Spleen (tissue), 7 donors: ENCODE data around the gene EHBP1.

ENCODE experiments used
- CTCF ChIP-seq, 11 experiments: fragments of 200-600 bp in 7 of 11; fragments of 450-650 bp in 4 of 11; sonication (generic) in 4 of 11; IDR thresholded peaks in 8 of 11; conservative IDR thresholded peaks in 3 of 11; 1 replicate in 7 of 11; 2 replicates in 4 of 11; pipeline versions ENCODE4 v1.4.0 to v1.8.0; 2016 to 2021; ENCODE audit warnings: antibody characterized with exemption in 11 of 11, inconsistent platforms in 4 of 11, mild to moderate bottlenecking in 1 of 11
- POLR2A ChIP-seq, 3 donors: fragments of 450-650 bp; IDR thresholded peaks; one replicate each; pipeline ENCODE4 v1.5.1; 2017; ENCODE audit warnings: antibody characterized with exemption in 3 of 3, mild to moderate bottlenecking in 1 of 3
- donor health status: DM: no; HTN: no; CAD: no; lungs with moderate emphysema.
- donor health status: DM: no; HTN: no; CAD: no.
- donor health status: DM: no; HTN: no; CAD: no.

DNA sequence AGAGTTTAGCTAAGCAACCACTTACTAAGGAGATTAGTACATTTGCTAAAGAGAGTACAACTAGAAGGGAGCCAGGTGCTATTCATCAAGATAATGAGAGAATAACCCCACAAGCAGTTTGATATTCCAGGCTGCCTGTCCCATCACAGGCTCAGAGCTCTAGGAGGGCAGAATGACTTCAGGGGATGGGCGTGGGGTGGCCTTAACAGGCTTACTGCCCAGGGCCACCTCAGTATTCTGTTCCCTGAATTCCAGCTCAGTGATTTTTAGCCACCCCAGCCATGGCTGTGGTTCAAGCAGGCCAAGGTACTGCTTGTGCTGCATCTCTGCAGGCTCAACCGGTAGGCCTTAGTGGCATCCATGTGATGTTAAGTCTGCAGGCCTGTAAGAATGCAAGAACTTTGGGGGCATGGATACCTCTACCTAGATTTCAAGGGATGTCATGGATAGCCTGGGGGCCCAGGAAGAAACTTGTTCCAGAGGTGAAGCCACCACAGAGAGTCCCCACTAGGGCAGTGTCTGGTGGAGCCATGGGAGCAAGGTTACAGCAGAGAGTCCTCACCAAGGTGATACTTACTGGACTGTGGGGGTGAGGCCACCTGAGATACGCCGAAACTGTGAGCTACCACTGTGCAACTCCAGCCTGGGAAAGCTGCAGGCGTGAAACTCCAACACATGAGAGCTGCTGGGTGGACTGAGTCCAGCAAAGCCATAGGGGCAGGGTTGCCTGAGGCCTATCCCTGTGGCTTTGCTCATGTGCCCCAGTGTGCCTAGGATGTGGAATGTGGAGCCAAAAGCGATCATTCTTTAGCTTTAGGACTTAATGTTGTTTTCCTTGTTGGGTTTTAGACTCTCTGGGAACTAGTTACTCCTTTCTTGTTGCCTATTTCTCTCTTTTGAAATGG is 107.7 kb downstream of the EHBP1 start:
- no peak for TF ChIP-seq CTCF (IDR thresholded peaks at IDR 0.05 in 8 of 11, conservative IDR thresholded peaks at IDR 0.05 in 3 of 11)
- TF ChIP-seq POLR2A (IDR thresholded peaks at IDR 0.05): no peak
